Right hindlimb (tissue), 1 donor: ENCODE measurements around the gene GRIK5.
"Not testable (repeated sequence)": the region's sequence is repeated elsewhere in the genome, so short reads cannot be mapped to it uniquely, and the experiment has no call there.

Experiments used
- DNase-seq: peaks from one replicate; pipeline ENCODE4 v3.0.0-alpha.2; 2018

Gene GRIK5

DNA sequence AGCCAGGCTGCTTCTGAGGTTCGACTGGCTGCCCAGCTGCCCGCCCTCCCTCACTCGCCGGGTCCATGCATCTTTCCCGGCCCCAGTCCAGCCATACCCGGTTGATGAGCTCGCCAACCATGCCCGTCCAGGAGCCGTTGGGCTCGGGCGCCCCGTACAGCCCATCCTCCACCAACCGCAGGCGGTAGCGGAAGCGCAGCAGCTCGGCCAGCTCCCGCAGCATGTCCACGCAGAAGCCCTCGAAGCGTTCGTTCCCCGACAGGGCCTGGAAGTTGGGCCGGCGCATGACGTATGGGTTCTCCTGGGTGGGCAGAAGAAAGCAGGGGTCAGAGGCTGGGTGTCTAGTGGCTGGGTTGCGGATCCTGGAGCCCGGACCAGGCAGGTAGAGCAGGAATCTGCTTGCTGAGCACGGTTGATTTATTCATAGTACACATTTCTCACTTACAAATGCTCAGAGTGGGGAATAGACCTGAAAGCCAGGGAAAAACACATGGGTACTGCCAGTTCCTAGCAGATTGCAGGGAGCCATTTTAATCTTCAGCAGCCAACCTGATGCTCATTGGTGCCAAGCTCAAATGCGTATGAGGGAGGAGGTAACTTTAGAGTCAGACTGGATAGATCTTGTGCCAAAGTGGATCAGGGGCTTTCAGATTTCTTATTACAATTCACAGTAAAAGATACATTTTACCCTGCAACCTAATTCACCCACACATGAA, 27.4 kb downstream of the GRIK5 start:
- no peak for DNase-seq

DNA sequence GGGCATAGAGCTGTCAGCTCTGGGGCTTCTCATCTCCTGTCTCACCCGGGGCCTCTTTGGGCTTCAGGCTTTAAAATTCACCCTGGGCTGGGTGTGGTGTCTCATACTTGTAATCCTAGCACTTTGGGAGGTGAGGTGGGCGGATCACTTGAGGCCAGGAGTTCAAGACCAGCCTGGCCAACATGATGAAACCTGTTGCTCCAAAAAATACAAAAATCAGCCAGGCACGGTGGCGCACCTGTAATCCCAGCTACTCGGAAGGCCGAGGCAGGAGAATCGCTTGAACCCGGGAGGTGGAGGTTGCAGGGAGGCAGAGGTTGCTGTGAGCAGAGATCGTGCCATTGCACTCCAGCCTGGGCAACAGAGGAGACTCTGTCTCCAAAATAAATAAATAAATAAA, 29.5 kb downstream of the GRIK5 start:
- DNase-seq, result not testable (repeated sequence)

DNA sequence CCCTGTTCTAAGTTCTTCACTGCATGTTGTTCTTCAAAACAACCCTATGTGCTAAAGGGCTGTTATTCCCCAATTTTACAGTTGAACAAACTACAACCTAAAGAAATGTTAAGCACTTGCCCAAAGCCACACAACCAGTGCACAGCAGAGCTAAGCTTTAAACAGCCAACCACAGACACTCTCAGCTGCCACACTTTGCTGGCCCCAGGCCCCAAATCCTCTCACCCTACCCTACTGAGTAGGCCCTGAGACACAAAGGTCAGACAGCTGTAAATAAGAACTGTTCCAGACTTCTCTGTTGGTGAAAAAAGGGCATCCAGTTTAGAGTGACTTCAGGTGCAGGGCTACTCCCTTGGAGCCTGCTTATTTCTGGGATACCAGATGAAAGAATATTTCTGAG, 30.0 kb downstream of the GRIK5 start:
- no peak for DNase-seq

DNA sequence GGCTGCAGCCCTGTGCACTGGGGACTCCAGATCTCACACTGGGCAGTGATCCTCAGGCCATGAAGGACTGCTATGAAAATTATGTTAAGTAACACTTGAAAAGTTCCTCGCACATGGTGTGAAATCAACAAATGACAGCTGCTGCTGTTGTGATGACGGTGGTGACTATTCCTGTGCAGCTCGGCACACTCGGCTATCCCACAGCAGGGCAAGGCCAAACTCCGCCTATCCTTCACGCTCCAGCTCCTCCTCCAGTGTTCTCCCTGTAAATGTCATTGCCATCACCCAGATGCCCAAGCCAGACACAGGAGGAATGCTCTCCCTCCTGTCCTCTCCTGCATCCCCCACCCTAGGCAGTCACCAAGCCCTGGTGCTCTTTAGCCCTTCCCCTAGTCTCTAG, 31.3 kb downstream of the GRIK5 start:
- DNase-seq, result peak; percentile 45

DNA sequence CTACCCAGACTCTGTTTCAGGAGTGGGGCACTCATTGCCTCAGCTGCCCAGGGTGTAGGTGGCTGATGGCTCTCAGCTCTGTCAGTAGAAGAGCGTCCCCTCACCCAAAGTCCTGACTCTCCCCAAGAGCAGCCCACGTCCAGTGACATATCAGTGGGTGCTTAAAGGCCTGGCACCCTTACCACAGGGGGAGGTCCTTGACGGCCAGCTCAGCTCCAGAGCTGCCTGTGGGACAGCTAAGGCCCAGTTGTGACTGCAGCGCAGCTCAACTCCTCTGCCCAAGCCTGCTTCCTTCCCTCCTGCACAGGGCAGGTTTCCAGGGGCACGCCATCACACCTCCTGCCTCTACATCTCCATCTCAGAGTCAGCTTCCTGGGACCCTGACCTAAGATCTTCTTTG, 32.4 kb downstream of the GRIK5 start:
- DNase-seq, result no peak

DNA sequence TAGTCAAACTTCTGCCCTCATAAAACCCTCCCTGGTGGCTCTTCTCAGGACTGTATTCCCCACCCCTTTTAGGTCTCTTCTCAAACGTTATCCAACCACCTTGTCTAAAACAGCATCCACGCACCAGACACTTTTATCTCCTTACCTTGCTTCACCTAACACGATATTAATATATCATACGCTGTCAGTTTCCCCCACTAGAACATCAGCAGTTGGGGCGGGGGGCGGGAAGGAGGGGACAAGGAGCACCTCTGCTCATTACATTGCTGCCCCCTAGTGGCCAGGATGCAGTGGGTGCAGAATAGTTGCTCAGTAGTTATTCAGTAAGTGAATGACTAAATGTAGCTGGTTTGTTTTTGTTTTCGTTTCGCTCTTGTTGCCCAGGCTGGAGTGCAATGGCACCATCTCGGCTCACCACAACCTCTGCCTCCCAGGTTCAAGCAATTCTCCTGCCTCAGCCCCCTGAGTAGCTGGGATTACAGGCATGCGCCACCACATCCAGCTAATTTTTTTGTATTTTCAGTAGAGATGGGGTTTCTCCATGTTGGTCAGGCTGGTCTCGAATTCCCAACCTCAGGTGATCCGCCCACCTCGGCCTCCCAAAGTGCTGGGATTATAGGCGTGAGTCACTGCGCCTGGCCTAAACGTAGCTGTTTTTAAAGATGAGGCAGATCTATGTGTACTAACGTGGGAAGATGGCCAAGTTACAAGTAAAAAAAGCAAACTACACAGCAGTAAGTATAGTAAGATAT, 35.2 kb downstream of the GRIK5 start:
- DNase-seq, result peak; percentile 62

DNA sequence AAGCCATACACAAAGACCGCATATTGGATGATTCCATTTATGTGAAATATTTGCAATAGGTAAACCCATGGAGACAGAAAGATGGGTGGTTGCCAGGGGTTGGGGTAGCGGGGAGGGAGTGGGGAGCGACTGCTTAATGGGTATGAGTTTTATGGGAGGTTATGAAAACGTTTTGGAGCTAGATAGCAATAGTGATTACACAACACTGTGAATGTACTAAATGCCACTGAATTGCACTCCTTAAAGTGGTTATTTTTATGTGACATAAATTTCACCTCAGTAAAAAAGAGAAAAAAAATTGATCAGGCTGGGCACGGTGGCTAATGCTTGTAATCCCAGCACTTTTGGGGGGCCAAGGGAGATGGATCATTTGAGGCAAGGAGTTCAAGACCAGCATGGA, 36.6 kb downstream of the GRIK5 start:
- DNase-seq, result no peak

DNA sequence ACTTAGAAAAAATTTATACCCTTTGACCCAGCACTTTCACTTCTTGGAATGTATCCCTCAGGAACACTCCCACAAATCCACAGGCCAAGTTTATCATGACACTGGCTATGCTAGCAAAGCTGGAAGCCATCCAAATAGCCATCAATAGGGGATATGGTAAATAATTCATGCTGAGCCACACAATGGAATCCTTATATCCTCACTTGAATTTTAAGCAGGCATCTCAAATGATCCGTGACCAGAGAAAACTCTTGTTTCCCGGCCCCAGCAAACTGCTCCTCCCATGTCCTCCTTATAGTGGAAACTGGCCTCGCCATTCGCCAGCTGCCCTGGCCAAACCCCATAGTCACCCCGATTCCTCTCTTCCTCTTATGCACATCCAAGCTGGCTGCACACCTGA, 37.6 kb downstream of the GRIK5 start:
- peak; percentile 49 for DNase-seq

DNA sequence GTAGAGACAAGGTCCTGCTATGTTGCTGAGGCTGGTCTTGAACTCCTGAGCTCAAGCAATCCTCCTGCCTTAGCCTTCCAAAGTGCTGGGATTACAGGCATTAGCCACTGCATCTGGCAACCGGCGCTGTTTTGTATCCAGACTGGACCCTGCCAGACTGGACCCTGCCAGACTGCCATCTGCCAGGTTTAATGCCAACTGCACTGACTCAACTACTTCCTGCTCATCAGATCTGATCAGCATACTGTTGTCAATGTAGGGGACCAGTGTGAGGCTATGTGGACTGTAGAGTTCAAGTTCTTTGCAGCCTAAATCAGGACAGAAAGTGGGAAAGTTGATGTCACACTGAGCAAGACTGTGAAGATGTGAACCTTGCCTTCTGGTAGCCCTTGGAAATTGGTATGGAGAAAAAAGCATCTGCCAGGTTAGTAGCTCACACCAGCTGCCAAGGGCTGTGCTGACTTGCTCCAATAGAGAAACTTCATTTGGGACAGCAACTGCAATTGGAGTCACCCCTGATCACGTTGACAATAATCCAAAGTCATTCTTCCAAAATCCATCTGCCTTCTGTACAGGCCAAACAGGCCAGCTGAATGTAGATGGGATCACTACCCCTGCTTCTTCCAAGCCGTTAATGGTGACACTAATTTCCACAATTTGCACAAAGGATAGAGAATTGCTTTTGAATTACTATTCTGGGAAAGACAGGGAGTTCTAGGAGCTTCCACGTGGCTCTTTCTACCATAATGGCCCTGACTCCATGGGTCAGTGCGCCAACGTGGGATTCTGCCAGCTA, 39.2 kb downstream of the GRIK5 start:
- DNase-seq, result no peak

DNA sequence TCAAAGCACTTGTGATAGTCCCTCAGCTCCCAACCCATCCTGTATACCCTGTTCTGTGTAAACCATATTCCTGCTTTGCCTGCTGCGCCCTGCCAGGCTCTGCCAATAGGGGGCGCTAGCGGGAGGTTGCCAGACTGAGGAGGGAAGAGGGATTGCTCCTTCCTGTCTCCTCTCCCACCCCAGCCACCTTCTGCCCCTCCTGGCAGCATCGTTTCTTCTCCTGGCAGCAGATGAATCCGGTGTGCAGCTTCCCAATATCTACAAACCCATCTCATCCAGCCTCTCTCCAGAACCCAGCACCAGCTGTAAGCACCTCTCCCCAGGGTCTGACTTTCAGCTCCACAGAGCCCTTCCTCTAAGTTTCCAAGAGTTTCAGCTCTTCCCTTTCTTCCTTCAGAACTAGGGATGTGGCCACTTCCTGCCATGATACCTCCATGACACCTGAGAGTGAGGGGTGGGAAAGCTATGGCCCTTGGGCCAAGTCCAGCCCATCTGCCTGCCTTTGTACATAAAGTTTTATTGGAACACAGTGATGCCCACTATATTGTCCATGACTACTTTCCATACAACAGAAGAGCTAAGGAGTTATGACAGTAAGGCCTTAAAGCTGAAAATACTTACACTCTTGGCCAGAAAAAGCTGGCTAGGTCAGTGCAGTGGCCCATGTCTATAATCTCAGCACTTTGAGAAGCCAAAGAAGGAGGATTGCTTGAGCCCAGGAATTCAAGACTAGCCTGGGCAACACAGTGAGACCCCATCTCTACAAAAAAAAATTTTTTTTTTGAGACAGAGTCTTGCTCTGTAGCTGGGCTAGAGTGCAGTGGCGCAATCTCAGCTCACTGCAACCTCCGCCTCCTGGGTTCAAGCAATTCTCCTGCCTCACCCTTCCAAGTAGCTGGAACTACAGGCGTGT, 41.4 kb downstream of the GRIK5 start:
- DNase-seq, result no peak

DNA sequence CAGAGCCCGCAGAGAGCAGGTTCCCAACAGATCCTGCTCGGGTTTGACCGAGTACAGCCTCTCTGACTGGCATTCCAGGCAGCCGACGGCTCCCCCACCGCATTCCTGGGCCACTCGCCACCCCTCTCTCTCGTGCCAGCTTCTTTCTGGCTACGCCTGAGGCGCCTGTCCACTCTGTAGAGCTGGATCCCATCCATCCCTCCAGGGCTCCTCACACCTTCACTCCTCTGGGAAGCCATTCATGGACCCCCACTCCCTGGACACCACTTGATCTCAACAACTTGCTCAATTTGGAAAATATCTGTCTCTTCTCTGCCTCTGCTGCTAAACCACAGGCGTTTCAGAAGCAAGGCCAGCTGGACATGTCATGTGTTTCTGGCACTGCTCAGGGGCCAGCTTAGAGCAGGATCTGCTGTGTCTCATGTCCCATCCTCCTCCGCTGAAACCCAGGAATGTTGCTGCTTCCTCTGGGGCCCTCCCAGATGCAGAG, 45.3 kb downstream of the GRIK5 start:
- peak; percentile 54 for DNase-seq

DNA sequence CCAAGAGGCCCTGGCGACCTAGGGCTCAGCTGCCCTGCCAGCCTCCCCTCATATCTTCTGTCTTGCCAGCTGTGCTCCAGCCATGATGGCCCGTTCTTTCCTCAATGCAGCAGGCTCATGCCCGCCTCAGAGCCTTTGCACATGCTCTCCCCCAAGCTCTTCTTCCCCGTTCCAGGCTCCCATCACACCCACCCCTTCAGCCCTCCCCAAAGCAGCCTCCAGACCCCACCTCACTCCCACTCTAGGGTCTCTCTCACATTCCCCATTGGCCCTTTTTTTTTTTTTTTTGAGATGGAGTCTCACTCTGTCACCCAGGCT, 46.1 kb downstream of the GRIK5 start:
- no peak for DNase-seq

DNA sequence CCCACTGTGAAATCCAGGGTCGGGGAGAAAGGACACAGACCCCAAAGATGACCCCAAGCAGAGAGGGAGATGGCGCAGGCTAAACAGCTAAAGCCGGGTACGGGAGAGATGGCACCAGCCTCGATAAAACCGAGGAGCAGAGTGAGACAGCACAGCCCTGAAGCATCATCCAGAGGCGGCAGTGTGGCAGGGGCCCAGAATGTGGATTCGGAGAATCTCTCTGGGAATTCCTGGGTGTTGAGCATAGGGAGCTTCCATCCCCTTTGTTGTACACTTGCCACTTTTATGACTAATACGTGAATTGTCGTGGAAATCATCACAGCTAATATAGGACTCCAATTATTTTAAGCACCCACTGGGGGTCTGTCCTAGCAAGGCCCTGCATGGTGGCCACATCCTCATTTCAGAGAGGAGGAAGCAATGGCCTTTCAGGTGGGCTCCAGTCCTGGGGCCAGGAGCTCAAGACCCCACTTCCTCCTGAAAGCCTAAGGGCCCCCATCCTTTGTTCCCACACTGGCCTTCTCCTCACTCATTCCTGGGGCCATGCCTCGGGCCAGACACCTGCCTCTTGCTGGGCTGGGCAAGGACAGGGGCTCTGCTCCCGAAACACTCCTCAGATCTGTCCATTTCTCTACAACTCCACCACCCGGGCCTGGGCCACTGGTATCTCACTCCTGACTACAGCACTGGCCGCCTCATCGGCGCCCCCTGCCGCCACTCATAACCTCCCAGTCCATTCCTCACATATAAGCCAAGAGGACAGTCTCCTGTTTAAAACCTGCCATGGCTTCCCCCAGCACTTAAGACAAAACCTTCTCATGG, 46.7 kb downstream of the GRIK5 start:
- DNase-seq, result no peak

DNA sequence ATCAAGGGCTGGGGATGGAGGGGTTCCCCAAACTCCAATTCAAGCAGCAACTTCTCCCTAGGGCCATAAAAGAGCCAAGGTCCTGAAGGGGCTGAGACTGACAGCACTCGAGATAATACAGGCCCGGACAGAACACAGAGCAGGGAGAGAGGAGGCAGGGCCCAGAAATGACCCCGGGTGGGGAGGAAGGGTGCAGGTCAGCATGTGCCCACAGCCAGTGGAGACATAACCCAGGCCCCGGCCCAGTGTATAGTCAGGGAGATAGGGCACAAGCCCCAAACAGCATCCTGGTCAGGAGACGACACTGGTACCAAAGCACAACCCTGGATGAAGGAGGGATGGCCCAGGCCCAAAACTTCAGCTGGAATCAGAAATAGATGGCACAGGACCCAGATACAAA, 47.4 kb downstream of the GRIK5 start:
- no peak for DNase-seq

DNA sequence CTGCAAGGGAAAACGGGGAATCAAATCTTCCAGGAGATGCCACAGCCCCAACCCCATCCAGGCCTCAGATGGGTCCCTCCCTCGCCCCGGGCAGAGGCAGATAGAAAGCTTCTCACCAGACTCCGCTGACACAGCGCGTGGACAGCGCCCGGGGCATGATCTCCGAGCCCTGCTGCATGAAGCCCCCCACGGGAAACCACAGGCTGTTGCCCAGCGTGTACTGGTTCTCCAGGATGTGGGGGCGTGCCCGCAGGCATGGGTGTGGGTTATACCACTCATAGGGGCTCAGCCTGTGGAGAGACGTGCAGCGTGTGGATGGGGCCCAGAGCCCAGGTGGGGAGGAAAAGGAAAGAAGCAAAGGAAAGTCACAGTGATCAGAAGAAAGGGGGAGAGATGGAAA, 48.8 kb downstream of the GRIK5 start:
- DNase-seq, result no peak

DNA sequence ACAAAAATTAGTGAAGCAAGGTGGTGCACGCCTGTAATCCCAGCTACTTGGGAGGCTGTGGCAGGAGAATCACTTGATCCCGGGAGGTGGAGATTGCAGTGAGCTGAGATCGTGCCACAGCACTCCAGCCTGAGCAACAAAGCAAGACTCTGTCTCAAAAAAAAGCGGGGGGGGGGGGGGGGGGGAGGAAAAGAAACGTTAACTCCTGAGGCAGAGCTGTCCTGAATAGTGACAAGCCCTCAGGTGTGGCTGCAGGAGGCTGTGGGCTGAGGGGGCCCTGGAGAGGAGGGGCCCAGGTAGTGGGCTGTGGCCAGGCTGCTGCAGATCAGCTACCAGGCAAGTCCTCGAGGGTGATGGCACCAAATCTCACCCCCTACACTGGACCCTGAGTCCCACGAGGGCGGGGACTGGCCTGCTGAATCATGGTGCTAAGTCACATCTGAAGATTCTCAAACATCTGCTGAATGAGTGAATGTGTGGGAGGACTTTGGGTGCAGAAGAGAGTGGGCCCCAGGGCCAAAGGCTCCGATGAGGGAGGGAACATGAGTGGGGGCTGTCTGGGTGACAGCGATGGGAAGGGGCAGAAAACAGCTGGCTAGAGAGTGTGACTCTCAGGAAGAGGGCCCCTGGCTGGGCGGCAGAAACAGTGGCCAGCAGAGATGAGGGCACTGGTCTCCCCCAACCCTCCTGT, 51.4 kb downstream of the GRIK5 start:
- DNase-seq, result no peak

DNA sequence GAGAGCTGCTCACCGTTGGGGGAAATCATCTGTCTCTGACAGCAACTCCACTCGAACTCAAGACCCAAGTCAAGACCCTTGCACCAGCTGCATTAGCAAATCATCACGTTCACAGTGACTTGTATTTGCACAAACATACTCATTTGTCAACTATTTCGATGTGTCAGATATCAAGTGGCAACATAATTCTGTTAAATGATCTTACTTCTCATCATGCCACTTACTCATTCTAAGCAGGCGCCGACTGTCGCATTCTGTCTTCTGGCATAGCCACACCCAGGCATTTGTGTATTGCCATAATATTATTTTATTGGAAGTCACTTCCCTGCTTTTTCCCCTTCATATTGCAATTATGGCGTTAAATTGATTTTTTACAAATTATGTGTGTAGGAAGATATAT, 53.0 kb downstream of the GRIK5 start:
- no peak for DNase-seq

DNA sequence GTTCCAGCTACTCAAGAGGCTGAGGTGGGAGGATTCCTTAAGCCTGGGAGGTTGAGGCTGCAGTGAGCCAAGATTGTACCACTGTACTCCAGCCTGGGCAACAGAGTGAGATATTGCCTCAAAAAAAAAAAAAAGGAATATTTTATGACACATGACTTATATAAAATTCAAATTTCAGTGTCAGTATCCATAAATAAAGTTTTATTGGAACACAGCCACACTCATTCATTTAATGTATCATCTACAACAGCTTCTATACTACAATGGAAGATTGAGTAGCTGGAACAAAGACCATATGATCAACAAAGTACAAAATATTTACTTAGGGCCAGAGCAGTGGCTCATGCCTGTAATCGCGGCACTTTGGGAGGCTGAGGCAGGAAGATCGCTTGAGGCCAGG, 57.3 kb downstream of the GRIK5 start:
- DNase-seq, result not testable (repeated sequence)

DNA sequence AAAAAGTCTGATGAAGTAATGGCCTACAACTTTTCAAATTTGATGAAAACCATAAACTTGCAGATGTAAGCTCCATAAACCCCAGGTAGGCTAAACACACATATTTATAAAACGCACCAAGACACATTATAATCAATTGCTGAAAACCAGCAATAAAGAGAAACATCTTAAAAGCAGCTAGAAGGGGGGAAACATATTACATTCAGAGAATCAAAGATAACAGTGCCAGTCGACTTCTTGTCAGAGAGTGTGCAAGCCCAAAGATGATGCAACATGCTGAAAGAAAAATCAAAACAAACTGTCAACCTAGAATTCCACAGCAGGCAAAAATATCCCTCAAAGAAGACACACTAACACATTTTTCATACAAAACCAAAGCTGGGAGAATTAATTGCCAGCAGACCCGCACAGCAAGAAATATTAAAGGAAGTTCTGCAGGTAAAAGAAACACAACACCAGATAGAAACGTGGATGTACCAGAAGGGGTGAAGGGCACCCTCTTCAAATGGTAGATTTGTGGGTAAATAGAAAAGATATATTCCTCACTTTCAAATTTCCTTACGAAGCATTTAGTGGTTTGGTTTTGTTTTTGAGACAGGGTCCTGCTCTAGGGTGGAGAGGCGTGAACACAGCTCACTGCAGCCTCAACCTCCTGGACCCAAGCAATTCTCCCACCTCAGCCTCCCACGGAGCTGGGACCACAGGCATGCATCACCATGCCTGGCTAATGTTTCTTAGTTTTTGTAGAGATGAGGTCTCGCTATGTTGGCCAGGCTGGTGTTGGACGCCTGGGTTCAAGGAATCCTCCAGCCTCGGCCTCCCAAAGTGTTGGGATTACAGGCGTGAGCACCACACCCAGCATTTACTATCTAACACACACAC, 59.5 kb downstream of the GRIK5 start:
- DNase-seq, result no peak

DNA sequence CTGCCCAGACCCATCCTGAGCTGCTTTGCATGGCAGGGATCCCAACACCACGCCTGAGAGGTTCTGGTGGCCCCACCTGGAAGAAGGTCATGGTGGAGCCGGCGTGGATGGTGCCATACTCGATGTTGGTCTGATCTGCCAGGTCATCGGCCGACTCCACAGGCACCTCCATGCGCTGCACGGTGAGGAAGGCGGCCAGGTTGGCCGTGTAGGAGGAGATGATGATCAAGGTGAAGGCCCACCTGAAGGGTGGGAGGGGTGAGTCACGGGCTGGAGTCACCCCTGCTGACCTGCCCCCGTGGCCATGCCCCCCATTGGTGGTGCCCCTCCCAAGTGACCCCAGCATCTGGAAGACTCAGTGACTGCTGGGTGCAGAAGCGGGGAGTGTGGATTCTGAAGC, 63.4 kb downstream of the GRIK5 start:
- no peak for DNase-seq
